Measurements from ENCODE around the gene DOCK11.

- no peak for TF ChIP-seq CTCF (IDR thresholded peaks at IDR 0.05; ENCODE audit: poor library complexity)
- no peak for TF ChIP-seq EZH2 (IDR thresholded peaks at IDR 0.05; ENCODE audit: borderline replicate concordance)
Observed at GRCh38 chrX:118525174-118525730, 29.6 kb downstream of the DOCK11 start.

Measured in hepatocyte (in vitro differentiated cells).